AG20443 (cell line): ENCODE measurements around the gene PRKAR1A.
"Not testable (repeated sequence)": the region's sequence is repeated elsewhere in the genome, so short reads cannot be mapped to it uniquely, and the experiment has no call there.

Experiments
- DNase-seq: peaks from one replicate; pipeline ENCODE4 v3.0.0; 2012; ENCODE audit warnings: low spot score, mixed read lengths

Gene PRKAR1A

GRCh38 chr17:68512247-68512959 lies at the start of gene PRKAR1A:
PRKAR1A (plus strand) TSS chr17:68512430; CDS start chr17:68515400, 2,970 bp downstream.
- peak; percentile 97 for DNase-seq

- no peak for DNase-seq
These were observed 48.8 kb upstream of the PRKAR1A start for GRCh38 chr17:68463211-68464019.

GRCh38 chr17:68468334-68468733 lies 43.9 kb upstream of the PRKAR1A start:
- peak; percentile 18 for DNase-seq

DNA sequence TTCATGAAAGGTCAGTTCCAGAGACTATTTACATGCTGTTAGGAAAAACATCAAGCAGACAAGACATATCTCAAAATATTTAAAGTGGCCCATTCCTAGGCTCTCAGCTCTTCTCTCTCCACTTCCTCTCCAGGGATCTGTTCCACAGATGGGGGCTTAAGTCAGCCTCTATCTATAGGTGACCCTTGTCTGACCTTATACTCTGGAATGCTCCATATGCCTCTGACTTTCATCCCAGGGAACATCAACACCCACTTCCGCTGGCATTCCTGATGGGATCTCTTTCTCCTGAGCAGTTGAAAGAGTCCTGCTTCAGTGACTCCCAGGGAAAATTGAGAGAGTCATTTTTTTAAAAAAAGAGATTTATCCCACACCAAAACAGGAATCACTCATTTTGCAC lies 43.4 kb upstream of the PRKAR1A start:
- no peak for DNase-seq

DNA sequence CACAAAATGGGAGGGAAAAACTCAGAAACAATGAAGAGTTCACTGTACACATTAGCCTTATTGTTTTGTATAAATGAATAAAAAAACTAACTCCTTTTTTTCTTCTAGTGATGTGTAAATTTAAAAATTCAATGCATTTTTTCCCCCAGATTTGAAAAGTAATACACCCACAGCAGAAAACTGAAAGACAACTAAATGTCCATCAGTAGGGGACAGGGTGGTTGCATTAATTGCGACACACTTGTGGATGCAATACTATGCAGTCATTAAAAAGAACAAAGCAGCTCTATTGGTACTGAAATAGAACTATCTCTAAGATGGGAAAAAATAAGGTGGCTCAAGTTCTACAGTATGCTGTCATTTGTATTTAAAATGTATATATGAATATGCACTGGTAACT lies 41.3 kb upstream of the PRKAR1A start:
- DNase-seq, result no peak

DNA sequence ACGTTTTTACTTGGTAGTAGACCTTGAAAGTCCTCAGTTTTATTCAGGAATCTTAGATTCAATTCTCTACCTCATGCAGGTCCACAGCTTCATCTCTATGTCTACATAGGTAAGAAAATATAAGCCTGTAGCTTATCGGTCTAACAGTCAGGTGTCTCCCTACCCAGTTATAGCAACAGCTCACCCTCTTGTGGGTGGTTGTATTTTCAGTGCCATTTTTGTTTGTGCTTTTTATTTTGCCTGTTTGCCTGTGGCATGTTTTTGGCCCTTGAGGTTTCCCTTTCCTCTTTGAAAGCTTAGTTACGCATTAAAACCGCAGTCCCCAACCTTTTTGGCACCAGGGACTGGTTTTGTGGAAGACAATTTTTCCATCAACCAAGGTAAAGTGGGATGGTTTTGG lies 31.3 kb upstream of the PRKAR1A start:
- DNase-seq, result no peak

- no peak for DNase-seq
These were observed 29.6 kb upstream of the PRKAR1A start for GRCh38 chr17:68482576-68483041.

GRCh38 chr17:68484458-68484857 lies 27.8 kb upstream of the PRKAR1A start:
- DNase-seq, result no peak

- no peak for DNase-seq
These were observed 22.3 kb upstream of the PRKAR1A start for GRCh38 chr17:68489919-68490318.

- no peak for DNase-seq
These were observed 20.6 kb upstream of the PRKAR1A start for GRCh38 chr17:68491381-68492231.

DNA sequence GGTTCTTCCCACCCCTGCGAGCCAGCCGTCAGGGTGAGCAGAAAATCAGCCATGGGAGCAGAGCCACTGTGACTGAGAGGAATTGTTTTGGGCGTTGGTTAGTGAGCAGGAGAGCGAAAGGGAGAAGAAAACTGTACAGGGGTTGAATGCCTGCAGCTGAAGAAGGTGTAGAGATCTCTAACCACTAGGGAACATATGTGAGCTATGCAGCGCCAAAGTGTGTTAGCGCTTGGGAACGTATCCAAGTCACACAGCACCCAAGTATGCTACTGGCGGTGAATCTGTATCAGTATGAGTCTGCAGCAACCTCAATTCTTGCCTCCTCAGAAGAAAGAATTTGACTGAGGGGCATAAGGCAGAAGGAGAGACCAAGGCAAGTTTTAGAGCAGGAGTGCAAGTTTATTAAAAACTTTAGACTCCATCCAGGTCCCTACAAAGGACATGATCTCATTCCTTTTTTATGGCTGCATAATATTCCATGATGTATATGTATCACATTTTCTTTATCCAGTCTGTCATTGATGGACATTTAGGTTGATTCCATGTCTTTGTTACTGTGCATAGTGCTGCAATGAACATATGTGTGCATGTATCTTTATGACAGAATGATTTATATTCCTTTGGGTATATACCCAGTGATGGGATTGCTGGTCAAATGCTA lies 19.7 kb upstream of the PRKAR1A start:
- not testable (repeated sequence) for DNase-seq

DNA sequence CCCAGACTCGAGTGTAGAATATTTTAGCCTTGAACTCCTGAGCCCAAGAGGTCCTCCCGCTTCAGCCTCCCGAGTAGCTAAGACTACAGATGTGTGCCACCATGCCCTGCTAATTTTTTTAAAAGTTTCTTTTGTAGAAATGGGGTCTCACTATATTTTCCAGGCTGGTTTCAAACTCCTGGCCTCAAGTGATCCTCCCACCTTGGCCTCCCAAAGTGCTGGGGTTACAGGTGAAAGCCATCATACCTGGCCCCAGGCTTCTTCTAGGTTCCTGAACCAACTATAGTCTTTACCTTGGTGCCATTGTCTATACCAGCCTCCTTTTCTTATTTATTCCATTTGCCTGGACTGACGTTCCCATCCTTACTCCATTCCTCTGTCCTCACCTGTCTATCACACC lies 17.1 kb upstream of the PRKAR1A start:
- no peak for DNase-seq

- no peak for DNase-seq
These were observed 14.3 kb upstream of the PRKAR1A start for GRCh38 chr17:68497885-68498319.

GRCh38 chr17:68498479-68499326 lies 13.5 kb upstream of the PRKAR1A start:
- no peak for DNase-seq

- DNase-seq, result no peak
These were observed 12.6 kb upstream of the PRKAR1A start for GRCh38 chr17:68499587-68499986.

- DNase-seq, result no peak
These were observed 11.2 kb upstream of the PRKAR1A start for GRCh38 chr17:68501074-68501473.

DNA sequence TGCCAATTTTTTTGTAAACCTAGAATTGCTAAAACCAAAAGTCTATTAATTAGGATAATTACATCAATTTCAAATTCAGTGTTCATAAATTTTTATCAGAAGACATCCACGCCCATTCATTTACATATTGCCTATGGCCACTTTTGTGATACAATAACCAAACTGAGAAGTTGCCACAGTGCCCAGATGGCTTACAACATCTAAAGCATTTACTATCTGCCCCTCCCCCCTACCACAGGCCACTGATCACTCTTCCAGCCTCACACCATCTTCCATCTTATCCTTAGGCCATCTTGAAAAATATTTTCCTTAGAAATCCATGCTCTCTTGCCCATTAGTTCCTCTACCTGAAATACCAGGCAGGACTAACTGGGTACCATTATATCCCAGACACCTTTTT lies 6.3 kb upstream of the PRKAR1A start:
- DNase-seq, result no peak

GRCh38 chr17:68507576-68507975 lies 4.7 kb upstream of the PRKAR1A start:
- DNase-seq, result no peak

GRCh38 chr17:68509141-68510057 lies 2.8 kb upstream of the PRKAR1A start:
- DNase-seq, result no peak

GRCh38 chr17:68511254-68511670 lies 968 bp upstream of the PRKAR1A start:
- DNase-seq, result no peak
